ENCODE data around the gene DNAAF1. TPM values are rescaled to one million over a fixed set of nuclear protein-coding genes. Genes with fewer than 3 reads are reported as not detected.

The DNAAF1 gene
- total and polyA plus RNA-seq, 2 of the 4 experiments (the other 2 are of a cell fraction) = 0.05 TPM; not detected in 1

GRCh38 chr16:84198401-84198800 is 53.3 kb downstream of the DNAAF1 start:
- 100% methylated on average over 1 of the region's 10 CpGs; no CpG with 5 or more reads in 1 of the 2 experiments for WGBS, 2 experiments (ENCODE audit: extremely low coverage in 2 of 2, insufficient read length in 1 of 2)
- H3K4me2 ChIP-seq (ENCODE audit: low read depth, low read length) = no peak overlapping the region
- no peak overlapping the region for H3K9ac ChIP-seq (ENCODE audit: low read depth, low read length)
- no peak overlapping the region for H3K18ac ChIP-seq (ENCODE audit: low read depth, low read length)
- H4K8ac ChIP-seq (ENCODE audit: low read depth in 2 of 2, low read length in 2 of 2) = no peak overlapping the region
- dilution Hi-C loops (cut with HindIII; ENCODE audit: low sequenced_read_pairs, unreplicated experiment) (no loop called here), in situ Hi-C loops (cut with MboI; ENCODE audit: low sequenced_read_pairs) (no loop called here), intact Hi-C loops (cut with micrococcal nuclease) (no loop called here)
- H3K36me3 ChIP-seq (ENCODE audit: control insufficient read depth, insufficient read depth, low read length) = no peaks in the 10 kb centered on the region
- no peak overlapping the region for H3K4ac ChIP-seq (ENCODE audit: low read depth, low read length)
- H2AK9ac ChIP-seq (replicated peaks; ENCODE audit: low read depth, low read length, poor library complexity) = peak overlapping the region; percentile 4
- H3K9me3 ChIP-seq (ENCODE audit: control insufficient read depth, insufficient read depth, low read length) = no peaks in the 10 kb centered on the region
- no peaks in the 10 kb centered on the region for H3K79me1 ChIP-seq (ENCODE audit: low read depth in 1 of 2, low read length in 2 of 2)
- H2BK120ac ChIP-seq (ENCODE audit: low read depth, low read length) = no peak overlapping the region
- H4K91ac ChIP-seq (ENCODE audit: insufficient read depth, low read depth, low read length) = no peak overlapping the region
- no peaks in the 10 kb centered on the region; the same call in 1 of the 2 replicates for H4K20me1 ChIP-seq (ENCODE audit: insufficient read depth, low read length)
- no peak overlapping the region for H3K4me3 ChIP-seq (ENCODE audit: insufficient read depth, low read depth, low read length)
- TF ChIP-seq MAZ (IDR thresholded peaks at IDR 0.05; ENCODE audit: borderline replicate concordance, low read depth, low read length) (peak; percentile 15; the same call in 1 of the 2 replicates), ELK1 (IDR thresholded peaks at IDR 0.05; ENCODE audit: borderline replicate concordance, low read depth, low read length) (no peak)
- no TSS peak for BruUV-seq (replicated peaks)
- H3K23ac ChIP-seq (ENCODE audit: low read depth, low read length) = no peak overlapping the region
- no peak overlapping the region for H3K14ac ChIP-seq (replicated peaks; ENCODE audit: low read depth, low read length)
- H3K56ac ChIP-seq (ENCODE audit: extremely low read depth, insufficient read depth, low read length) = no peak overlapping the region
- ATAC-seq (ENCODE audit: low read depth) = peak; percentile 87
- no peaks in the 10 kb centered on the region for H3K9me1 ChIP-seq (ENCODE audit: insufficient read depth, low read length)
- POLR2A ChIA-PET (ENCODE audit: unreplicated experiment) = no interaction called here
- CTCF ChIA-PET = interaction anchor here (1.9 kb wide), 1 partner anchor 11 kb away, joined by 9 read pairs; the partner anchor contains the start of gene TAF1C
- H2BK5ac ChIP-seq (ENCODE audit: low read depth, low read length, poor library complexity, severe bottlenecking) = no peak overlapping the region
- H2BK20ac ChIP-seq (ENCODE audit: low read depth, low read length) = no peak overlapping the region
- no peak overlapping the region for H2BK15ac ChIP-seq (ENCODE audit: low read depth, low read length)
- no peak overlapping the region for H2AK5ac ChIP-seq (ENCODE audit: low read depth, low read length)
- H4K5ac ChIP-seq (ENCODE audit: low read depth, low read length) = no peak overlapping the region
- no peak overlapping the region for H3K27ac ChIP-seq (ENCODE audit: insufficient read depth, low read length)
- peak; percentile 59 for DNase-seq
- peaks cover 31% of the 10 kb centered on the region for H3K27me3 ChIP-seq (ENCODE audit: control insufficient read depth, insufficient read depth, low read length)
- H2AFZ ChIP-seq (replicated peaks; ENCODE audit: low read length, poor library complexity) = peak overlapping the region; percentile 66
- H3K4me1 ChIP-seq (ENCODE audit: control insufficient read depth, insufficient read depth, low read length) = peaks cover 2% of the 10 kb centered on the region; the same call in 1 of the 2 replicates
